GM12891 (cell line): ENCODE data around the gene APOBEC4.
"Not testable (repeated sequence)": the region's sequence is repeated elsewhere in the genome, so short reads cannot be mapped to it uniquely, and the experiment has no call there.

Source experiments
- DNase-seq: peaks from one replicate; pipeline ENCODE4 v3.0.0; 2011; ENCODE audit warnings: low spot score; ENCODE audit not compliant: insufficient read length
- FAIRE-seq: peaks from 2 replicates; lab custom pipeline; 2011; peaks lifted over from hg19 to GRCh38; lab: Jason Lieb, UNC
- PAX5 ChIP-seq: IDR thresholded peaks from 2 replicates; pipeline ENCODE4 v1.6.1; 2011; ENCODE audit warnings: low read length, moderate library complexity, mild to moderate bottlenecking; ENCODE audit not compliant: insufficient read depth, severe bottlenecking
- POLR2A ChIP-seq: IDR thresholded peaks from 2 replicates; pipeline ENCODE4 v1.6.1; 2011; ENCODE audit warnings: low read depth, low read length, control low read depth
- POLR2AphosphoS5 ChIP-seq: IDR thresholded peaks from 2 replicates; pipeline ENCODE4 v1.6.1; 2011; ENCODE audit warnings: low read depth, low read length, control low read depth
- POU2F2 ChIP-seq: IDR thresholded peaks from 2 replicates; pipeline ENCODE4 v1.6.1; 2011; ENCODE audit warnings: low read depth, mild to moderate bottlenecking, control low read depth, low read length, moderate library complexity
- SPI1 ChIP-seq: IDR thresholded peaks from 2 replicates; pipeline ENCODE4 v1.6.1; 2011; ENCODE audit warnings: low read depth, low read length, control low read depth
- TAF1 ChIP-seq: IDR thresholded peaks from 2 replicates; pipeline ENCODE4 v1.6.1; 2011; ENCODE audit warnings: low read depth, low read length, control low read depth

Gene APOBEC4

DNA sequence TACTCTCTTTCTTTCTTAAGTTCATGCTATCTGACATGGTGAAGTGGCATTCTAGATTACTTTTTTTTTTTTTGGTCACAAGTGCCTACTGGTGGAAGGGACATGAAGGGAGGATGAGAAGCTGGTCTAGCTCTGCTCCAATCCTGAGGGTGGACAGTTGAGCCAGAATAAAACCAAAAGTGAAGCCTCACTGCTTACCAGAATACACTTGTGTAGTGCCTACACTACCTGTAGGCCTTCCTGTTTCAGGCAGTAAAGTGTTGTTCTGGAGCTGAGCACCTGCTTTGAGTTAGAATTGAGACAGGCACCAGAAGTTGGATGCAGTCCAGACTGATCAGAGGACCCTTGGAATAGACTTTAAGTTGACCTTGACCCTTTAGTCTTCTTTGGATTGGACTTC is 40.4 kb upstream of the APOBEC4 start:
- TF ChIP-seq TAF1: no peak
- TF ChIP-seq SPI1: peak; percentile 47; the same call in 1 of the 2 replicates
- FAIRE-seq (peak; percentile 33), DNase-seq (no peak)

DNA sequence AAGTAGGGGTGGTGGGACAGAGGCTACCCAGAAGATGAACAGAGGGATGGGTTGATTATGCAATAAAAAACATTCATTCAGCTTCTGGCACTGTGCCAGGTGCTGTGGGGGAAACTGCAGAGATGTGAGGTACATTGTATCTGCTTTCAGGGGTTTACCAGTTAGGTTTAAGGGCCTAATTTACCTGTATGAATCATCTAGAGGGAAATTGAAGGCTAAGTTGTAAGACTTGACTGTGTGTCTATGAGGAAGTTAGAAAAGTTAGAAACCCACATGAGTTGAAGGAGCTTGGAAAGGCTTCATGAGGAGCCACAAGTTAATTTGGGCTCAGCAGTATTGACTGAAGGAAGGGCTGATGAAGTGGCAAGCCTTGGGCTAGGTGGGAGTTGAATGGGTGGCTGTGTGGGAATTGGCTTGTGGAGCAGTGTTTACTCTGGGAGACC is 36.7 kb upstream of the APOBEC4 start:
- FAIRE-seq (peak; percentile 23), DNase-seq (no peak)
- no peak for TF ChIP-seq TAF1
- TF ChIP-seq POU2F2: peak; percentile 57; the same call in 1 of the 2 replicates
- 0 out of 2 replicates have a peak, but pooled peaks have one; percentile 19 for TF ChIP-seq POLR2AphosphoS5

DNA sequence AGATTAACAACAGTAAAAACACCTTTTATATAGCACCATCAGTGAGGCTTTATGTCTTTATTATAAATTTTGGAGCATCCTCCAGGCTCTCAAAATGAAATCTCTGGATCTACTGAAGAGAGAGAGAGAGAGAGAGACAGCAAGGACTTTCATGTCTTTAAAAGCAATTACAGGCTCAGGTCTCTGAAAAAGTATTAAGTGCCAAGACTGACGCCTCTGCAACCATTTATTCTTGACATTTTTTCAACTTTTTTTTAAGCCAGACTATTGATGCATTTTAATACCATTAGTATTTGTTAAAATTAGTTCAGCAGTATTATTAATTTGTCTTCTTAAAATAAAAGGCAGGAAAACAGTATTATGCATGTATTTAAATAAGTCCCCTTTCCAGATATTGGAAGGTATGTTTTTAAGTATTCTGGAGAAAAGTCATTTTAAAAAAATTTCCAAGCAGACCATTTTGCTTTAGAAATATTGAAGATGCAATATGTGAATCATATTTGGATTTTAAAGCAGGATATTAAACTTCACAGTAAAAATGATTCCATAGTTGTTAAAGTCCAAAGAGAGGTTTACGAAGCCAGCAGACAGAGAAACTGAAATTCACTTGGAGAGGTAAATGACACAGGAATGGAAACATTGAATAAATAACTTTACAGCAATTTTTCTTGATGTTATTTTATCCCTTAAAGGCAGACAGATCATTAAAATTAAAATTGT is 35.4 kb upstream of the APOBEC4 start:
- TF ChIP-seq SPI1: no peak
- FAIRE-seq (no peak), DNase-seq (no peak)

DNA sequence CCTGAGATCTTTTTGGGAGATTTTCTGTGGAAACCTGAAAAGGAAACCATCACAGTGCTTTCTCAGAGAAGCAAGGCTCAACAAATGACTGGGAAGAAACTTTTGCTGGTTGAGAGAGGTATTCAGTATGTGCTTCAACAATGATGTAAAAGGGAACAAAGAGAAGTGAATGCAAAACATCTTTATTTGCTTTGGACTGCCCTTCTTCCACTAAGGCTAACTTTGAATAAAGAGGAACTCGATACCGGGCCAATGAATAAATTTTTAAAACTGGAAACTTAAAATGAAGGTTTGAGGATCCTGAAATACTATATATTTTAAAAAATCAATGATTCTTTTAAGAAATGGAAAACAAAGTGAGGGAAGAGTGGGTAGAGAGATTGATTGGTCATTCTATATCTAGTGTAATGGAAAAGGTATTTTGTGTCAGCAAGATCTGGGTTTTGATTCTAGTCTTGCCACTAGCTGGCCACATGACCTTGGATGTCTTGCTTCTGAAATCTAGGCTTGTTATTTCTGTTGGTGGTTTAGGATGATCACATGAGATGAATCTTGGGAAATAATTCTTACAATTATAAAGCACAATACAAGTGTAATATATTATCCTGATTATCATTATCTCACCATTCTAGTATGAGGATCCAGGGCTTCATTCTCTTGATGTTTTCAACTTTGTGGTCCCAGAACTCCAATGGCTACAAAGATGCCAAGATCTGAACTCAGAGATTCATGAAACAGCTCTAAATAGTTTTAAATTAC is 34.6 kb upstream of the APOBEC4 start:
- FAIRE-seq: peak; percentile 13
- TF ChIP-seq POLR2A (no peak), SPI1 (peak; percentile 51)
- DNase-seq: no peak

DNA sequence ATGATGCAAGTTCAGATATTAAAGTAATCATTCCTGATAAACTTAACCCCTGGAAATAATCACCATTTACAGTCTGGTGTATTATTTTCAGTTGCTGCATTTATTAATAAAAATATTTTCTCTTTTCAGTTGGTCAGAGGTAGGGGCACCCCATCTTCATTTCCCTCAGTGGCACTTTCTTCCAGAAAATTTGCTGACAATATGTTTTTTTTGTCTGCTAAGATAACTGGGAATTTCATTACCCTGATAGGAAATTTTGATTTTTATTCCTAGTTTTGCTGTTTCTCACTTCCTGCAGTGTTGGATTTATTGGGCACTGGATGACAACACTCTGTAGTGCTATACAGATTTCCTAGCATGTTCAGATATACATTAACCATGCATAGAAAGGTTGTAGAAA is 33.1 kb upstream of the APOBEC4 start:
- FAIRE-seq: no peak
- TF ChIP-seq POLR2AphosphoS5 (no peak), PAX5 (no peak), TAF1 (no peak), POLR2A (no peak), SPI1 (no peak), POU2F2 (no peak)

DNA sequence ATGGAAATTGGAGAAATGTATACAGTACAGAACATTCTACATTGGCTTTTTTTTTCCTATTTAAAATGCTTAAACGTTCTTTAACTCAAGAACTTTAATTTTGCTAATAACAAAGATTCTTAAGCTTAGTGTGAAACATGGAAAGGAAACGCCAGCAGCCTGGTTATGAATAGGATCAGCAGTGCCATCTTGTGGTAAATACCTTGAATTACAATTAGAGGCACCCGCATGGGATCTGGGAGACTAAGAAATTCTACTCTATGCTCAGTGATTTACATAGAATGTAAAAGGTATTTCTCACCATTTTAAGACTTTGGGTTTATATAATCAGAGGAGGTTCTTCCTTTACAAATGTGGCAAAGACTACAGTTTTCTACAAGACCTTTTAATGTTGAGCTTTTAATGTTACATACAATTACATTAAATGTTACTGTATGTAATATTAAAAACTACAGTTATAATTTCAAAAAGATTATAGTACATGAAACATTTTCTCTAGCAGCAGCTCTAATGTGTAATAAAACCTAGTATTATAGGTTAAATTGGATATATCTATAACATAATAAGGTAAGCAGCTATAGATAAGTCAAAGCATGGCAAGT is 32.1 kb upstream of the APOBEC4 start:
- TF ChIP-seq POLR2AphosphoS5: no peak
- TF ChIP-seq POU2F2: no peak
- no peak for TF ChIP-seq TAF1
- TF ChIP-seq PAX5: no peak
- TF ChIP-seq SPI1: no peak
- TF ChIP-seq POLR2A: no peak
- DNase-seq (peak; percentile 31), FAIRE-seq (no peak)

More for the DNA sequence above, 33.1 kb upstream of the APOBEC4 start:
- DNase-seq: no peak

DNA sequence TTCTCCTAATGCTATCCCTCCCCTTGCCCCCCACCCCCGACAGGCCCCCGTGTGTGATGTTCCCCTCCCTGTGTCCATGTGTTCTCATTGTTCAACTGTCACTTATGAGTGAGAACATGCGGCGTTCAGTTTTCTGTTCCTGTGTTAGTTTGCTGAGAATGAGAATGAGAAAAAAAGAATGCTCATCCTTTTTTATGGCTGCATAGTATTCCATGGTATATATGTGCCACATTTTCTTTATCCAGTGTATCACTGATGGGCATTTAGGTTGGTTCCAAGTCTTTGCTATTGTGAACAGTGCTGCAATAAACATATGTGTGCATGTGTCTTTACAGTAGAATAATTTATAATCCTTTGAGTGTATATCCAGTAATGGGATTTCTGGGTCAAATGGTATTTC is 26.2 kb upstream of the APOBEC4 start:
- FAIRE-seq, DNase-seq: not testable (repeated sequence)

DNA sequence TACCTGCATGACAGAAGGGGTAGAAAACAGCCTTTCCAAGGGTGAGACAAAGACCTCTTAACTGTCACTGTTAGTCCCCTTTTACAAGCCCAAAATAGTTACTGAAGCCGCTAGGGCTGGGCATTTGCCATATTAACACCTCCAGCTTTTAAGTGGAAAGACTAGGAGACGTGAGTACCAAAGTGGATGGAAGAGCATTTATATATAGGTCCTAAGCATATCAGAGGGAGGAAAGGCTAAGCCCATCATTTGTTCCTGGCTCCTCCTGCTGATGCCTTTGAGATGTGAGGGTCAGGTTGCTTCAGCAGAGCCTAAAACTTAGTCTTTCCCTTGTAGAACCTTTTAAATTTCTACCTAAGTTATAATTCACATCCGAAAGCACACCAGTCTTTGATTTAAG is 25.7 kb upstream of the APOBEC4 start:
- no peak for DNase-seq
- no peak for FAIRE-seq
- TF ChIP-seq PAX5 (no peak), POLR2A (no peak)

DNA sequence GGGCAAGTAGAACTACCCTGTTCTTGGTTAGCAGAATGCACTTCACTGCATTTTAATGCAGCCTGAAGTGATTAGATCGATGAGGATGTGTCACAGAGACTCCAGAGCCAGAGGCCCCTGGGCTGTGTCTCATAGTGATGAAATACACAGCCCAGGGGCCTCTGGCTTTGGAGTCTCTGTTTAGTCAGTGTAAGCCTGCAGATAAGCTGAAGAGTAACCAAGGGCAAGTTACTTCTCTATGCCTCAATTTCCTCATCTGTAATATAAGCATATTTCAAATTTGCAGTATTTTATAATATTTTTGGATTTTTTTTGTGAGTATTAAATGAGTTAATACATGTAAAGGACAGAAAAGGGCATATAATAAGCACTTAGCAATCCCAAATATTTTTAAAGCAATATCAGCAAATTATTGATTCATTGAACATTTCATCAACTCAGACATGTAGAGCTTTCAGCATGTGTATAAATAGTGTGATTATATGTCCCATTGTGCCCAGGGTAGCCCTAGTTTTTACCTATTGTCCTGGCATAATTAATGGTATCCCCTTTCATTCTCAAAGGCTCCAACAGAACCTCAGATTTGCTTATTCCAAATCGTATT is 23.6 kb upstream of the APOBEC4 start:
- FAIRE-seq: no peak
- TF ChIP-seq POLR2A: no peak
- TF ChIP-seq POLR2AphosphoS5: no peak
- TF ChIP-seq TAF1: no peak
- no peak for TF ChIP-seq PAX5
- no peak for TF ChIP-seq SPI1
- TF ChIP-seq POU2F2: no peak

DNA sequence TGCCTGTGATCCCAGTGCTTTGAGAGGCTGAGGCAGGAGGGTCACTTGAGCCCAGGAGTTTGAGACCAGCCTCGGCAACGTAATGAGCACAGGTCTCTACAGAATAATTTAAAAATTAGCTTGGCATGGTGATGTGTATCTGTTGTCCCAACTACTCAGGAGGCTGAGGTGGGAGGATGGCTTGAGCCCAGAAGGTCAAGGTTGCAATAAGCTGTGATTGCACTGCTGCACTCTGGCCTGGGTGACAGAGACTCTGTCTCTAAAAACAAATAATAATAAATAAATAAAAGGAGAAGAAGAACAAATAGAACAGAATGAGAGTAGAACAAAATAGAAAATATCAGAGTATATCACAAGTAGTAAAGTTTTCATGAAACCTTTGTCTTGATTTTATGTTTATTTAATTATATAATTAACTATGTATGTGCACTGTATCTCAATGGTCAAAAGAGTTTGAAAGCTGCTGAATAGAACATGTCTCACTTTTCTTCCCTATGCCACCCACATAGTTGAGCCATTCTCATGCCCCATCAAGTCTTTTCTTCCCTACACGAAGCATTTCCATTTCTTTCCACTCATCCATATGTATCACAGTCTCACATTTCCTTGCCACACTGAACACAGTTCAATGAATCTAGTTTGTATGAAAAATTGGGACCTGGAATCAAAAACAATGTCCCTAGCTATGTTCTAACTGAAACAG is 22.9 kb upstream of the APOBEC4 start:
- DNase-seq (no peak), FAIRE-seq (no peak)
- TF ChIP-seq PAX5 (no peak), POLR2AphosphoS5 (no peak), SPI1 (no peak), TAF1 (no peak), POU2F2 (no peak), POLR2A (no peak)

More for the DNA sequence above, 23.6 kb upstream of the APOBEC4 start:
- DNase-seq: no peak
